Measurements from ENCODE around the gene SPATS1.
"Not testable (repeated sequence)": the region's sequence is repeated elsewhere in the genome, so short reads cannot be mapped to it uniquely, and the experiment has no call there.

Gene SPATS1

GRCh38 chr6:44316481-44316880 lies 26.0 kb upstream of the SPATS1 start:
- no peak for DNase-seq (ENCODE audit: low read depth)
- no peak overlapping the region for H3K4me3 ChIP-seq (ENCODE audit: control insufficient read depth, low read depth, low read length)
- no peak for TF ChIP-seq CTCF (IDR thresholded peaks at IDR 0.05; ENCODE audit: control insufficient read depth, insufficient read depth, low read depth, low read length, missing control alignments)

GRCh38 chr6:44317136-44317631 lies 25.3 kb upstream of the SPATS1 start:
- H3K4me3 ChIP-seq (ENCODE audit: control insufficient read depth, low read depth, low read length); DNase-seq (ENCODE audit: low read depth): not testable (repeated sequence)

GRCh38 chr6:44321210-44321609 lies 21.2 kb upstream of the SPATS1 start:
- TF ChIP-seq CTCF (IDR thresholded peaks at IDR 0.05; ENCODE audit: control insufficient read depth, insufficient read depth, low read depth, low read length, missing control alignments) = no peak
- DNase-seq (ENCODE audit: low read depth) = no peak
- H3K4me3 ChIP-seq (ENCODE audit: control insufficient read depth, low read depth, low read length) = no peak overlapping the region

GRCh38 chr6:44327096-44327495 lies 15.4 kb upstream of the SPATS1 start:
- no peak for TF ChIP-seq CTCF (IDR thresholded peaks at IDR 0.05; ENCODE audit: control insufficient read depth, insufficient read depth, low read depth, low read length, missing control alignments)
- DNase-seq (ENCODE audit: low read depth) = no peak
- H3K4me3 ChIP-seq (ENCODE audit: control insufficient read depth, low read depth, low read length) = no peak overlapping the region

- H3K4me3 ChIP-seq (ENCODE audit: control insufficient read depth, low read depth, low read length) = no peak overlapping the region
- no peak for DNase-seq (ENCODE audit: low read depth)
- TF ChIP-seq CTCF (IDR thresholded peaks at IDR 0.05; ENCODE audit: control insufficient read depth, insufficient read depth, low read depth, low read length, missing control alignments) = no peak
These were observed 14.7 kb upstream of the SPATS1 start for GRCh38 chr6:44327760-44328159.

GRCh38 chr6:44328203-44328602 lies 14.2 kb upstream of the SPATS1 start:
- not testable (repeated sequence) for H3K4me3 ChIP-seq (ENCODE audit: control insufficient read depth, low read depth, low read length); DNase-seq (ENCODE audit: low read depth)

GRCh38 chr6:44329858-44330257 lies 12.6 kb upstream of the SPATS1 start:
- no peak for TF ChIP-seq CTCF (IDR thresholded peaks at IDR 0.05; ENCODE audit: control insufficient read depth, insufficient read depth, low read depth, low read length, missing control alignments)
- no peak for DNase-seq (ENCODE audit: low read depth)

GRCh38 chr6:44332585-44332984 lies 9.9 kb upstream of the SPATS1 start:
- no peak for TF ChIP-seq CTCF (IDR thresholded peaks at IDR 0.05; ENCODE audit: control insufficient read depth, insufficient read depth, low read depth, low read length, missing control alignments)
- DNase-seq (ENCODE audit: low read depth) = no peak
- no peak overlapping the region for H3K4me3 ChIP-seq (ENCODE audit: control insufficient read depth, low read depth, low read length)

More at GRCh38 chr6:44329858-44330257, 12.6 kb upstream of the SPATS1 start:
- H3K4me3 ChIP-seq (ENCODE audit: control insufficient read depth, low read depth, low read length) = no peak overlapping the region
